Measurements from ENCODE around the gene NCOA6. TPM values are rescaled to one million over a fixed set of nuclear protein-coding genes. Genes with fewer than 3 reads are reported as not detected.

NCOA6 gene
- total RNA-seq, 1 donor from 2014 or later = 29.1 TPM

DNA sequence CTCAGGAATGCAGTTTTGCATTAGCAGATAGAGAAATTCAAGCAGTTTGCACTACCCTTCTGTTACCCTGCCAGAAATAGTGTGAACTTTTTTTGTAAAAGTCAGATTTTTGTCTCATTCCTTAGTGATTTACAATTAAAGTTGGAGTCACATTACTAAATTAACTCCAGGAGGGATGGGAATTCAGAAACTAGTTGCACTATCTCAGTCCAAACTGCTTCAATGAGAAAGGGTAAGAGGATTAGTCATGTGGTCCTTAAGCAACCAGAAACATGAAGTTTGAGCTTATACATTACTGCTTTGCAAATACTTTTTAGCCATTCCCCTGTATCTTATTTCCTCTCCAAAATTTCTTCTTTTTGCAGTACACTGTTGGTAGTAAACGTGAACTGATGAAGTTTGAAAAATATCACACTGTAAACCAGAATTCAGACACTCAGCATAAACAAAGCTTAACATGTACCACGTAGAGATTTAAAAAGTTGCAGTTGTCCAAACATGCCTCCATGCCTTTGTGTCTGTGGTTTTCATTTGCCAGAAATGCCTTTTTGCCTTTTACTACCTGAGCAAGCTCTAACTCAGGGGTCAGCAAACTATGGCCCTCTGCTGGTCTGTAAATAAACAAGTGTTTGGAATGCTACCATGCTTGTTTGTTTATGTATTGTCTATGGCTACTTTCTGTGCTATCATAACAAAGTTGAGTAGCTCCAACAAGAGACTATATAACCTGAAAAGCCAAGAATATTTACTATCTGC, 71.6 kb downstream of the NCOA6 start:
- H3K27ac Mint-ChIP-seq = no peak overlapping the region
- no peaks in the 10 kb centered on the region for H3K9me3 Mint-ChIP-seq
- H3K4me1 Mint-ChIP-seq (ENCODE audit: low read depth) = peaks cover 1% of the 10 kb centered on the region
- DNase-seq (ENCODE audit: low spot score) = no peak
- H3K36me3 Mint-ChIP-seq (ENCODE audit: low read depth) = peaks cover 60% of the 10 kb centered on the region
- no peak overlapping the region for H3K4me3 Mint-ChIP-seq (ENCODE audit: low read depth)
- intact Hi-C loops (cut with micrococcal nuclease) = no loop called here
- H3K27me3 Mint-ChIP-seq (ENCODE audit: low read depth) = no peaks in the 10 kb centered on the region

DNA sequence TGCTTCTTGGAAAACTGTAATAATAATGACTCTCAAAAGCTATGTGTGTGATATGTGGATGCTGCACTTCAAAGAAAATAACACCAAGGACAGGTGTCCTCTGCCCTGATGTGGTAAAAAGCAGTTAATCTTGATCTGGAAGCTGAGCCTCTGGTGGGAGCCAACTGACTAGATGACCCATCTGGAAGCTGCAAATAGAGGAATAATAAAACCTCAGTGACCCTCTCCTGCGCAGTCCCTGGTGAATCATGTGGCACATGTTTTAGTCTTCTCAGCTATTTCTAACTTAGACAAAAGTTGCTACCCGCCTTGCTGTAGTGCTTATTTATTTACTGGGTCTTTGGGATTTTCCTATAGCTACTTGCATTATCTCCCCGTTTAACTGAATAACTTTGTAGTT, 74.0 kb downstream of the NCOA6 start:
- intact Hi-C loops (cut with micrococcal nuclease) = no loop called here
- no peak overlapping the region for H3K4me3 Mint-ChIP-seq (ENCODE audit: low read depth)
- DNase-seq (ENCODE audit: low spot score) = no peak
- H3K27me3 Mint-ChIP-seq (ENCODE audit: low read depth) = no peaks in the 10 kb centered on the region
- H3K4me1 Mint-ChIP-seq (ENCODE audit: low read depth) = peaks cover 11% of the 10 kb centered on the region
- no peaks in the 10 kb centered on the region for H3K9me3 Mint-ChIP-seq
- H3K27ac Mint-ChIP-seq = no peak overlapping the region
- peaks cover 51% of the 10 kb centered on the region for H3K36me3 Mint-ChIP-seq (ENCODE audit: low read depth)

DNA sequence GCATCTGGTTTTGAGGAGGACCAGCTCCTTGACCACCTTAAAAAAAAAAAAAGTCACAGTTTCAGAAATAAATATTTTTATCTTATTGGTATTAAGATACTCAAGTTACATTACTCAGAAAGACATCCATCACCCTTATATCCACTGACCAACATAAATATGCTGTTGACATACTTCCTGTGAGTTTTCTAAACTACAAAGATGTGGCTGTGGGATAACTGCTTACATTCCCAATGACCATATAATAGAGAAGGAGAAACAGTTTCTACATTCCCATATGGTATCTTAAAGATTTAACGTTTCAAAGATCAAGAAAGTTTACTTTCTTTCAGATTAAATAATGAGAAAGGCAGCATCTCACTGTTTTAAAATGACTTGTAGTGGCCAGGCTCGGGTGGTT, 75.0 kb downstream of the NCOA6 start:
- Mint-ChIP-seq H3K27ac (no peak overlapping the region), H3K36me3 (ENCODE audit: low read depth) (peaks cover 55% of the 10 kb centered on the region), H3K4me3 (ENCODE audit: low read depth) (no peak overlapping the region), H3K4me1 (ENCODE audit: low read depth) (peaks cover 11% of the 10 kb centered on the region), H3K27me3 (ENCODE audit: low read depth) (no peaks in the 10 kb centered on the region), H3K9me3 (no peaks in the 10 kb centered on the region)
- DNase-seq (ENCODE audit: low spot score) = no peak
- intact Hi-C loops (cut with micrococcal nuclease) = no loop called here

- no peak overlapping the region for H3K4me3 Mint-ChIP-seq (ENCODE audit: low read depth)
- peaks cover 11% of the 10 kb centered on the region for H3K4me1 Mint-ChIP-seq (ENCODE audit: low read depth)
- no peaks in the 10 kb centered on the region for H3K9me3 Mint-ChIP-seq
- no peak overlapping the region for H3K27ac Mint-ChIP-seq
- H3K36me3 Mint-ChIP-seq (ENCODE audit: low read depth) = peaks cover 46% of the 10 kb centered on the region
- DNase-seq (ENCODE audit: low spot score) = no peak
- no peaks in the 10 kb centered on the region for H3K27me3 Mint-ChIP-seq (ENCODE audit: low read depth)
- intact Hi-C loops (cut with micrococcal nuclease) = no loop called here
These were observed 76.7 kb downstream of the NCOA6 start for GRCh38 chr20:34748709-34749108.

DNA sequence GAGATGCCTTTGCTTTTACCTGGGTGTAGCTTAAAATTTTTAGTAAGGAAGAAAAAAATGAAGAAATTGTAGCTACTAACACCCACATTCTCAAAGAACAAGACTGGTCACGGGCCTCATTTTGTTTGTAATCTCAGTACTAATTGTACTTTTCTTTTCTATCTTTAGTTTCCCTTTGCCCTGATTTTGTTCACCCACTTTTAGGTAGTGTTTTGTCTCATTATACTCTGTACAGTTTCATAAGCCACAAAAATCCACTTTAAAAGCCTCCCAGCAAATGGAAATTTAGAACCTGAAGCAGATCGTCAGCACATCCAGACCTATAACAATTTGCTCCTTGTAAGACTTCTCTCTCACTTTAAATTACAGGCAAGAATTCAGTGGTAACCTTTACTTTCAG, 78.0 kb downstream of the NCOA6 start:
- Mint-ChIP-seq H3K36me3 (ENCODE audit: low read depth) (peaks cover 51% of the 10 kb centered on the region), H3K27ac (no peak overlapping the region), H3K4me3 (ENCODE audit: low read depth) (no peak overlapping the region), H3K9me3 (no peaks in the 10 kb centered on the region), H3K4me1 (ENCODE audit: low read depth) (peaks cover 11% of the 10 kb centered on the region), H3K27me3 (ENCODE audit: low read depth) (no peaks in the 10 kb centered on the region)
- intact Hi-C loops (cut with micrococcal nuclease) = loop anchor here (1.0 kb wide), 1 partner anchor 28 kb away; no protein-coding TSS in a partner anchor
- DNase-seq (ENCODE audit: low spot score) = no peak

DNA sequence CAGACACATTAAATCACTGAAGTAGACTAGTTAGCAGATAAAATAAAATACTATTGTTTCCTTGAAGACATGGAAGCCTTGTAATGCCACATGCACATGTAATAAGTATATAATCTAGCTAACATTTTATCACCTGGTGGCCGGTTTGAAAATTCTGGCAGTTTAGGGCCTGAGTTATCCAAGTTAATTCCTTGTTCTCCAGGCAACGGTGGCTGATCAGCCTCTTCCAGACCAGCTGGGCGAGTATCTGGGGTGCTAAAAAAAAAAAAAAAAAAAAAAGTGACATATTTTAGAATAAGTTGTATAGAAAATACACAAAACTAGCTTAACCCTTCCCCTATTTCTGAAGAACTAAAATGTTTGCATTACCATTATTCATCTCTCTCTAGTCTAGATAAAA, 78.8 kb downstream of the NCOA6 start:
- H3K27ac Mint-ChIP-seq = no peak overlapping the region
- peaks cover 10% of the 10 kb centered on the region for H3K4me1 Mint-ChIP-seq (ENCODE audit: low read depth)
- no peaks in the 10 kb centered on the region for H3K9me3 Mint-ChIP-seq
- no peak overlapping the region for H3K4me3 Mint-ChIP-seq (ENCODE audit: low read depth)
- H3K27me3 Mint-ChIP-seq (ENCODE audit: low read depth) = no peaks in the 10 kb centered on the region
- no peak for DNase-seq (ENCODE audit: low spot score)
- intact Hi-C loops (cut with micrococcal nuclease) = loop anchor here (1.0 kb wide), 1 partner anchor 27 kb away; no protein-coding TSS in a partner anchor
- peaks cover 49% of the 10 kb centered on the region for H3K36me3 Mint-ChIP-seq (ENCODE audit: low read depth)

- no peak for DNase-seq (ENCODE audit: low spot score)
- Mint-ChIP-seq H3K4me1 (ENCODE audit: low read depth) (peaks cover 10% of the 10 kb centered on the region), H3K4me3 (ENCODE audit: low read depth) (no peak overlapping the region), H3K9me3 (no peaks in the 10 kb centered on the region), H3K27me3 (ENCODE audit: low read depth) (no peaks in the 10 kb centered on the region), H3K36me3 (ENCODE audit: low read depth) (peaks cover 52% of the 10 kb centered on the region), H3K27ac (no peak overlapping the region)
- intact Hi-C loops (cut with micrococcal nuclease) = no loop called here
These were observed 80.6 kb downstream of the NCOA6 start for GRCh38 chr20:34744847-34745246.

DNA sequence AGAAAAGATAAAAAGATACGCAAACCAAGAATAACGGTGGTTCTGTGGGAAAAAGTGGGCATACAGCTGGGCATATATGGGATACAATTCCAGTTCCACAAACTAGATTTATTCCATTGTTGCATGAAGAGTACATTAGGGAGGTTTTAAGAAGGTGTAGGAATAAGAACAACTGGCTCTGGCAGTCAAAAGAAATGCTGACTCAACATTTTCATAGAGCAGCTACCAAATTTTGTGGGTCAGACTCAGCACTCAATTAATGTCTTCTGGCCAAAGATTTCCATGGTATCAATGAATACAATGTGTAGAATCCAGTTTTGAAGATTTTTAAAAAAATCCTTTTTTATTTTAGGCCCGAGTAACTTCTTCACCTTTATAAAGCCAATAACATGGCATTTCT, 81.1 kb downstream of the NCOA6 start:
- intact Hi-C loops (cut with micrococcal nuclease) = no loop called here
- no peak overlapping the region for H3K27ac Mint-ChIP-seq
- no peaks in the 10 kb centered on the region for H3K27me3 Mint-ChIP-seq (ENCODE audit: low read depth)
- peaks cover 10% of the 10 kb centered on the region for H3K4me1 Mint-ChIP-seq (ENCODE audit: low read depth)
- no peak overlapping the region for H3K4me3 Mint-ChIP-seq (ENCODE audit: low read depth)
- H3K36me3 Mint-ChIP-seq (ENCODE audit: low read depth) = peaks cover 47% of the 10 kb centered on the region
- H3K9me3 Mint-ChIP-seq = no peaks in the 10 kb centered on the region
- DNase-seq (ENCODE audit: low spot score) = no peak

DNA sequence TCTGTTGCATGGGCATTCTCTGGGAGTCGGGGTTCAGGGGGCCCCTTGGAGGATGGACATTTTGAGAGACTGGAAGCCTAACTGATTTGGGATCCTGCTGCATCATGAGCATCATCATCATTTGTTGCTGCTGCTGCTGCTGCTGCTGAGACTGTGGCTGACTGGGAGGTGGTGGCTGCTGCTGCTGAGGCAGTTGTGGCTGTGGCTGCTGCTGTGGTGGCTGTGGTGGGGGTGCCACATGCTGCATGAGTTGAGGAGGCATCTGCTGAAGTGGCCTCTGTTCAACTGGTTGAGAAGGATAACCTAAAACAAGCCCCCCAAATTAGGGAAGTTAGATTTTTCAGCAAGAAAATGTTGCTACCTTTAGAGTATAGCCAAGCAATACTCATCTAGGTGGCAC, 82.4 kb downstream of the NCOA6 start:
- Mint-ChIP-seq H3K27me3 (ENCODE audit: low read depth) (no peaks in the 10 kb centered on the region), H3K4me1 (ENCODE audit: low read depth) (peaks cover 10% of the 10 kb centered on the region), H3K36me3 (ENCODE audit: low read depth) (peaks cover 40% of the 10 kb centered on the region), H3K27ac (no peak overlapping the region), H3K9me3 (no peaks in the 10 kb centered on the region), H3K4me3 (ENCODE audit: low read depth) (no peak overlapping the region)
- no peak for DNase-seq (ENCODE audit: low spot score)
- intact Hi-C loops (cut with micrococcal nuclease) = no loop called here

GRCh38 chr20:34736106-34736735, 89.2 kb downstream of the NCOA6 start:
- no peak overlapping the region for H3K4me3 Mint-ChIP-seq (ENCODE audit: low read depth)
- peaks cover 18% of the 10 kb centered on the region for H3K36me3 Mint-ChIP-seq (ENCODE audit: low read depth)
- intact Hi-C loops (cut with micrococcal nuclease) = loop anchor here (10.0 kb wide), 1 partner anchor 61 kb away; the partner anchor contains the start of gene PIGU

GRCh38 chr20:34732523-34732922, 92.9 kb downstream of the NCOA6 start:
- no peak for DNase-seq (ENCODE audit: low spot score)
- Mint-ChIP-seq H3K36me3 (ENCODE audit: low read depth) (peaks cover 13% of the 10 kb centered on the region), H3K4me3 (ENCODE audit: low read depth) (no peak overlapping the region), H3K27ac (no peak overlapping the region), H3K27me3 (ENCODE audit: low read depth) (no peaks in the 10 kb centered on the region), H3K9me3 (no peaks in the 10 kb centered on the region), H3K4me1 (ENCODE audit: low read depth) (no peaks in the 10 kb centered on the region)
- intact Hi-C loops (cut with micrococcal nuclease) = loop anchor here (10.0 kb wide), 1 partner anchor 58 kb away; the partner anchor contains the start of gene PIGU

More at GRCh38 chr20:34736106-34736735, 89.2 kb downstream of the NCOA6 start:
- Mint-ChIP-seq H3K4me1 (ENCODE audit: low read depth) (no peaks in the 10 kb centered on the region), H3K9me3 (no peaks in the 10 kb centered on the region), H3K27me3 (ENCODE audit: low read depth) (no peaks in the 10 kb centered on the region), H3K27ac (no peak overlapping the region)
- DNase-seq (ENCODE audit: low spot score) = no peak

DNA sequence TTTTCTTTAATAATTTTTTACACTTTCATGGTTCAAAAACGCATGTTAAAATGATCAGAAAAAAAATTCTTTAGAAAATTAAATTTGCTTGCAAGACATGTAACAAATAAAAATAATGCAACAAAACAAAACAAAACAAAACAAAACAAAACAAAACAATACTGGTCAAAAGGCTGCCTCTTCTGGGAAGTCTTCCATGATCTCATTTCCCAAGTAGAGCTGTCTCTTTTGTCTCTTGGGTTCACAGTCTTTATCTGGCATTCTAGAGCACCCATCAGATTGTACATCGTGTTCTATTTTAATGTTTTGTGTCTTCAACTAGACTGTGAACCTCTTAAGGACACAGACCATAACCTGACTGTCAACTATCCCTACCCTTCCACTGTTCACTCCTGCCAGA, 96.0 kb downstream of the NCOA6 start:
- Mint-ChIP-seq H3K27ac (no peak overlapping the region), H3K4me1 (ENCODE audit: low read depth) (no peaks in the 10 kb centered on the region), H3K9me3 (no peaks in the 10 kb centered on the region), H3K4me3 (ENCODE audit: low read depth) (no peak overlapping the region), H3K36me3 (ENCODE audit: low read depth) (peaks cover 24% of the 10 kb centered on the region), H3K27me3 (ENCODE audit: low read depth) (no peaks in the 10 kb centered on the region)
- intact Hi-C loops (cut with micrococcal nuclease) = no loop called here
- DNase-seq (ENCODE audit: low spot score) = no peak

- no peak for DNase-seq (ENCODE audit: low spot score)
- no peaks in the 10 kb centered on the region for H3K9me3 Mint-ChIP-seq
- H3K36me3 Mint-ChIP-seq (ENCODE audit: low read depth) = peaks cover 40% of the 10 kb centered on the region
- H3K27ac Mint-ChIP-seq = no peak overlapping the region
- H3K4me3 Mint-ChIP-seq (ENCODE audit: low read depth) = no peak overlapping the region
- peaks cover 11% of the 10 kb centered on the region for H3K4me1 Mint-ChIP-seq (ENCODE audit: low read depth)
- intact Hi-C loops (cut with micrococcal nuclease) = no loop called here
- H3K27me3 Mint-ChIP-seq (ENCODE audit: low read depth) = no peaks in the 10 kb centered on the region
These were observed 101.3 kb downstream of the NCOA6 start for GRCh38 chr20:34724172-34724571.
